BJ (cell line): ENCODE results near the gene ATP13A4. TPM values are rescaled to one million over a fixed set of nuclear protein-coding genes. Genes with fewer than 3 reads are reported as not detected.

Experiments
- CTCF ChIA-PET: fragments of 350-600 bp; formaldehyde crosslinking; extraction: SDS; loops from one replicate; lab custom pipeline; 2021; ENCODE audit warnings: antibody characterized with exemption, inconsistent platforms; lab: Yijun Ruan, JAX
- POLR2A ChIA-PET: fragments of 300-600 bp; sonication (Branson Sonifier 250); formaldehyde crosslinking; extraction: SDS; loops from one replicate; lab custom pipeline; 2021; ENCODE audit warnings: antibody characterized with exemption; lab: Charles Lee
- DNase-seq: peaks from one replicate; pipeline ENCODE4 v3.0.0-alpha.2; 2011; ENCODE audit warnings: low read depth
- H3K27me3 ChIP-seq: 2 replicates; pipeline ENCODE4 v1.6.0; 2011; ENCODE audit warnings: low read length; ENCODE audit not compliant: control insufficient read depth, insufficient read depth
- H3K36me3 ChIP-seq: 2 replicates; pipeline ENCODE4 v1.5.1; 2011; ENCODE audit warnings: low read length; ENCODE audit not compliant: control insufficient read depth, insufficient read depth
- H3K4me3 ChIP-seq: 2 replicates; pipeline ENCODE4 v1.5.1; 2011; ENCODE audit warnings: low read depth, mild to moderate bottlenecking, control low read depth, low read length
- CTCF ChIP-seq: IDR thresholded peaks from 2 replicates; pipeline ENCODE4 v1.5.1; 2011; ENCODE audit warnings: low read depth, mild to moderate bottlenecking, control low read depth, inconsistent platforms, low read length, moderate library complexity; ENCODE audit not compliant: insufficient read depth
- polyA plus RNA-seq: library from polyadenylated mRNA; depleted of rRNA; stranded (reverse); fragments of >200 nt; gene quantifications from 2 replicates; pipeline ENCODE4 v1.2.3, GENCODE V29; 2011

The ATP13A4 gene
- polyA plus RNA-seq, 1 experiment = 0.10 TPM

GRCh38 chr3:193407112-193407511 lies 147.6 kb downstream of the ATP13A4 start:
- POLR2A ChIA-PET = no interaction called here
- CTCF ChIA-PET = no interaction called here
- Histone ChIP-seq H3K27me3 (no peaks in the 10 kb centered on the region), H3K36me3 (no peaks in the 10 kb centered on the region), H3K4me3 (no peak overlapping the region)
- no peak for DNase-seq
- TF ChIP-seq CTCF = no peak

- POLR2A ChIA-PET = no interaction called here
- CTCF ChIA-PET = no interaction called here
Observed at GRCh38 chr3:193403307-193403706, 151.4 kb downstream of the ATP13A4 start.

GRCh38 chr3:193400304-193400703 lies 154.4 kb downstream of the ATP13A4 start:
- Histone ChIP-seq H3K4me3 (no peak overlapping the region), H3K36me3 (no peaks in the 10 kb centered on the region), H3K27me3 (no peaks in the 10 kb centered on the region)
- ChIA-PET CTCF (interaction anchor here (0.6 kb wide), 1 partner anchor 17 kb away, joined by 3 read pairs; no protein-coding TSS in a partner anchor), POLR2A (no interaction called here)
- no peak for TF ChIP-seq CTCF
- DNase-seq = no peak

More at GRCh38 chr3:193403307-193403706, 151.4 kb downstream of the ATP13A4 start:
- no peak for DNase-seq
- Histone ChIP-seq H3K27me3 (no peaks in the 10 kb centered on the region), H3K4me3 (no peak overlapping the region), H3K36me3 (no peaks in the 10 kb centered on the region)
- no peak for TF ChIP-seq CTCF

GRCh38 chr3:193396451-193397244 lies 158.0 kb downstream of the ATP13A4 start:
- TF ChIP-seq CTCF = no peak
- ChIA-PET POLR2A (no interaction called here), CTCF (no interaction called here)
- H3K36me3 ChIP-seq = no peaks in the 10 kb centered on the region
- no peak for DNase-seq
- H3K27me3 ChIP-seq = no peaks in the 10 kb centered on the region
- H3K4me3 ChIP-seq = no peak overlapping the region

GRCh38 chr3:193391902-193392301 lies 162.8 kb downstream of the ATP13A4 start:
- no peak for DNase-seq
- ChIA-PET CTCF (no interaction called here), POLR2A (no interaction called here)
- no peak overlapping the region for H3K4me3 ChIP-seq
- H3K36me3 ChIP-seq = no peaks in the 10 kb centered on the region
- no peaks in the 10 kb centered on the region for H3K27me3 ChIP-seq
- no peak for TF ChIP-seq CTCF
